A549 (cell line): ENCODE results near the gene TTC27. TPM values are rescaled to one million over a fixed set of nuclear protein-coding genes. Genes with fewer than 3 reads are reported as not detected.

Experiments
- ATAC-seq, 2 experiments: fragments of 200-7000 bp in 1 of 2; fragments of >200 bp in 1 of 2; cut with Nextera tagmentation in 1 of 2; cut with Tn5 transposase in 1 of 2; 3 replicates each; pipeline versions ENCODE4 v1.8.0 to v1.9.1; 2018 to 2020; ENCODE audit warnings: mild to moderate bottlenecking in 1 of 2, moderate library complexity in 1 of 2
- CTCF ChIA-PET: fragments of 300-600 bp; sonication (Branson Sonifier 250); formaldehyde crosslinking; extraction: SDS; loops from one replicate; lab custom pipeline; 2021; ENCODE audit warnings: antibody characterized with exemption, inconsistent platforms; lab: Yijun Ruan, JAX
- POLR2A ChIA-PET: fragments of 350-600 bp; formaldehyde crosslinking; extraction: SDS; loops from one replicate; lab custom pipeline; 2021; ENCODE audit warnings: antibody characterized with exemption, inconsistent platforms; lab: Yijun Ruan, JAX
- DNase-seq, 2 experiments: peaks; one replicate each; pipeline versions ENCODE4 v3.0.0 to v3.0.0-alpha.2; 2011 to 2016; ENCODE audit warnings: low read depth in 1 of 2, low spot score in 1 of 2
- FAIRE-seq: peaks from 2 replicates; lab custom pipeline; 2011; peaks lifted over from hg19 to GRCh38; lab: Jason Lieb, UNC
- H3K27ac ChIP-seq, 2 experiments: fragments of >200 bp; sonication (Bioruptor Twin); formaldehyde crosslinking; 3 replicates each; pipeline ENCODE4 v1.5.1; 2016 to 2017
- H3K4me1 ChIP-seq: fragments of >200 bp; sonication (Bioruptor Twin); formaldehyde crosslinking; 3 replicates; pipeline ENCODE4 v1.6.1; 2016
- H3K4me2 ChIP-seq: fragments of >200 bp; sonication (Bioruptor Twin); formaldehyde crosslinking; 3 replicates; pipeline ENCODE4 v1.6.1; 2016
- H3K4me3 ChIP-seq: fragments of >200 bp; sonication (Bioruptor Twin); formaldehyde crosslinking; 3 replicates; pipeline ENCODE4 v1.5.1; 2016
- H3K9me3 ChIP-seq: fragments of >200 bp; sonication (Bioruptor Twin); formaldehyde crosslinking; 3 replicates; pipeline ENCODE4 v1.6.1; 2016
- CBX8 ChIP-seq: fragments of 200-600 bp; sonication (generic); IDR thresholded peaks from 2 replicates; pipeline ENCODE4 v1.6.1; 2016
- CEBPB ChIP-seq, 2 experiments: fragments of >200 bp in 1 of 2; sonication (Bioruptor Twin) in 1 of 2; formaldehyde crosslinking in 1 of 2; IDR thresholded peaks; 2 replicates each; pipeline ENCODE4 v1.6.1; 2012 to 2016
- CHD2 ChIP-seq: fragments of 150-350 bp; IDR thresholded peaks from 2 replicates; pipeline ENCODE4 v1.6.1; 2014; ENCODE audit warnings: low read length; ENCODE audit not compliant: partially characterized antibody
- FOSB ChIP-seq: fragments of 250-450 bp; sonication (Bioruptor Pico); IDR thresholded peaks from 2 replicates; pipeline ENCODE4 v1.5.0; 2020; ENCODE audit warnings: mild to moderate bottlenecking, moderate library complexity
- FOSL2 ChIP-seq, 2 experiments: fragments of 450-650 bp in 1 of 2; fragments of >200 bp in 1 of 2; sonication (Bioruptor Twin) in 1 of 2; formaldehyde crosslinking; IDR thresholded peaks; 2 replicates each; pipeline versions ENCODE4 v1.5.0 to v1.6.1; 2016 to 2020; ENCODE audit warnings: mild to moderate bottlenecking in 1 of 2, moderate library complexity in 1 of 2
- FOXS1 ChIP-seq: fragments of 250-450 bp; sonication (Bioruptor Pico); IDR thresholded peaks from 2 replicates; pipeline ENCODE4 v1.5.0; 2020; ENCODE audit warnings: mild to moderate bottlenecking, moderate library complexity
- GATA3 ChIP-seq: IDR thresholded peaks from 2 replicates; pipeline ENCODE4 v1.6.1; 2012; ENCODE audit warnings: borderline replicate concordance
- HDAC2 ChIP-seq: fragments of 200-600 bp; sonication (generic); IDR thresholded peaks from 2 replicates; pipeline ENCODE4 v1.6.1; 2016
- HOXA7 ChIP-seq: fragments of 250-450 bp; sonication (Bioruptor Pico); IDR thresholded peaks from 2 replicates; pipeline ENCODE4 v1.5.0; 2020; ENCODE audit warnings: mild to moderate bottlenecking, moderate library complexity
- JUN ChIP-seq, 2 experiments: fragments of >200 bp; sonication (Bioruptor Twin); formaldehyde crosslinking; IDR thresholded peaks; 2 replicates in 1 of 2; 3 replicates in 1 of 2; pipeline ENCODE4 v1.6.1; 2016 to 2017
- KDM1A ChIP-seq: fragments of 200-600 bp; sonication (generic); IDR thresholded peaks from 2 replicates; pipeline ENCODE4 v1.6.1; 2016; ENCODE audit warnings: low read depth, mild to moderate bottlenecking
- MAFK ChIP-seq: fragments of 450-650 bp; IDR thresholded peaks from 2 replicates; pipeline ENCODE4 v1.6.1; 2014; ENCODE audit not compliant: partially characterized antibody
- MYC ChIP-seq: IDR thresholded peaks from 2 replicates; pipeline ENCODE4 v1.6.1; 2012; ENCODE audit warnings: mild to moderate bottlenecking, inconsistent platforms, low read length, improper control_type of control experiment, borderline replicate concordance
- NPAS2 ChIP-seq: fragments of 250-450 bp; sonication (Bioruptor Pico); IDR thresholded peaks from 2 replicates; pipeline ENCODE4 v1.8.0; 2022; ENCODE audit warnings: mild to moderate bottlenecking, moderate library complexity, borderline replicate concordance
- NR3C1 ChIP-seq: fragments of >200 bp; sonication (Bioruptor Twin); formaldehyde crosslinking; IDR thresholded peaks from 3 replicates; pipeline ENCODE4 v1.6.1; 2017
- PHF8 ChIP-seq: fragments of 200-600 bp; sonication (generic); IDR thresholded peaks from 2 replicates; pipeline ENCODE4 v1.6.1; 2016; ENCODE audit warnings: low read depth, mild to moderate bottlenecking, antibody characterized with exemption, moderate library complexity, borderline replicate concordance
- POLR2AphosphoS2 ChIP-seq: conservative IDR thresholded peaks from 2 replicates; pipeline ENCODE4 v1.6.1; 2012; ENCODE audit warnings: low read length, improper control_type of control experiment, inconsistent platforms
- RAD21 ChIP-seq, 2 experiments: fragments of >200 bp in 1 of 2; sonication (Bioruptor Twin) in 1 of 2; formaldehyde crosslinking in 1 of 2; IDR thresholded peaks in 1 of 2; conservative IDR thresholded peaks in 1 of 2; 2 replicates in 1 of 2; 3 replicates in 1 of 2; pipeline ENCODE4 v1.6.1; 2012 to 2018; ENCODE audit warnings: inconsistent platforms in 1 of 2
- RNF2 ChIP-seq: fragments of 200-600 bp; sonication (generic); IDR thresholded peaks from 2 replicates; pipeline ENCODE4 v1.6.1; 2016; ENCODE audit warnings: low read depth, mild to moderate bottlenecking, antibody characterized with exemption, moderate library complexity, borderline replicate concordance
- TP53 ChIP-seq: fragments of 250-450 bp; sonication (Bioruptor Pico); IDR thresholded peaks from 2 replicates; pipeline ENCODE4 v1.5.0; 2021; ENCODE audit warnings: mild to moderate bottlenecking, moderate library complexity
- ZC3H11A ChIP-seq: fragments of 450-650 bp; IDR thresholded peaks from 2 replicates; pipeline ENCODE4 v1.6.1; 2014; ENCODE audit warnings: antibody characterized with exemption, mild to moderate bottlenecking
- ZFP36 ChIP-seq: fragments of 450-650 bp; IDR thresholded peaks from 2 replicates; pipeline ENCODE4 v1.6.1; 2014; ENCODE audit warnings: borderline replicate concordance; ENCODE audit not compliant: partially characterized antibody
- ZSCAN20 ChIP-seq: fragments of 250-450 bp; sonication (Bioruptor Pico); IDR thresholded peaks from 2 replicates; pipeline ENCODE4 v1.8.0; 2022; ENCODE audit warnings: mild to moderate bottlenecking, moderate library complexity
- WGBS: methylation state at CpG from one replicate; pipeline ENCODE4 v1.1.6; 2017; ENCODE audit errors: missing lambda C conversion rate; 5-methylcytosine and 5-hydroxymethylcytosine counted together
- polyA plus RNA-seq, 4 experiments: library from polyadenylated mRNA; depleted of rRNA in 3 of 4; stranded (reverse); fragments of >200 nt; fragmentation: RNase III in 1 of 4; extraction: RNeasy Plus Mini Kit Qiagen cat#74134 plus additional on column Dnase treatment in 1 of 4; gene quantifications; 2 replicates in 3 of 4; 3 replicates in 1 of 4; pipeline ENCODE4 v1.2.3, GENCODE V29; 2011 to 2017
- TF ChIP-seq, protein P1 (sequence below): fragments of 250-450 bp; sonication (Bioruptor Pico); IDR thresholded peaks from 2 replicates; pipeline ENCODE4 v1.5.0; 2020; ENCODE audit warnings: low read depth, mild to moderate bottlenecking, moderate library complexity
- TF ChIP-seq, protein P2 (sequence below): IDR thresholded peaks from 2 replicates; pipeline ENCODE4 v1.6.1; 2012; ENCODE audit warnings: low read depth, borderline replicate concordance
- TF ChIP-seq, protein P3 (sequence below): fragments of 450-650 bp; IDR thresholded peaks from 2 replicates; pipeline ENCODE4 v1.6.1; 2014; ENCODE audit warnings: antibody characterized with exemption

TTC27 gene
- polyA plus RNA-seq, 2 of the 4 experiments (the other 2 are of a cell fraction) = 21.7 to 56.2 TPM

DNA sequence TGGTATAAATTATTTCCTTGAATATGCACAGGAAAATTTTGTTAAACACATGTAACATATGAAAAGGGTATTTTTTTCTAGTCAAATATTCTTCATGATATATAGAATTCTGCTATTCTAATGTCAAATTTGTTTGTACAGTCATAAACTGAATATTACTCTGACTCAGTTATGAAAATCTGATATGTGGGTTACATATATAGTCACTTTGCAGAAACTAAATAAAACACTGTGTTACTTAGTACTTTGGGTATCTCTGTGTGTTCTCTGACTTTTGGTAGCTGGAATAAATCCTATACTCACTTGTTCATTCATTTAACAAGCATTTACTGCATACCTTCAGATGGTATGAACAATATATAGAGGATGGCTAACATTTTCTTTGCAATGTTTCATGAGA, 159.4 kb downstream of the TTC27 start:
- Histone ChIP-seq H3K9me3 (peaks cover 4% of the 10 kb centered on the region; the same call in 1 of the 3 replicates), H3K4me3 (no peak overlapping the region), H3K4me1 (no peaks in the 10 kb centered on the region), H3K27ac (no peak overlapping the region), H3K4me2 (no peak overlapping the region)
- ATAC-seq (no peak), DNase-seq (no peak), FAIRE-seq (no peak)
- ChIA-PET POLR2A (no interaction called here), CTCF (no interaction called here)
- TF ChIP-seq, protein P1, sequence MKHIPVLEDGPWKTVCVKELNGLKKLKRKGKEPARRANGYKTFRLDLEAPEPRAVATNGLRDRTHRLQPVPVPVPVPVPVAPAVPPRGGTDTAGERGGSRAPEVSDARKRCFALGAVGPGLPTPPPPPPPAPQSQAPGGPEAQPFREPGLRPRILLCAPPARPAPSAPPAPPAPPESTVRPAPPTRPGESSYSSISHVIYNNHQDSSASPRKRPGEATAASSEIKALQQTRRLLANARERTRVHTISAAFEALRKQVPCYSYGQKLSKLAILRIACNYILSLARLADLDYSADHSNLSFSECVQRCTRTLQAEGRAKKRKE (CRISPR knock-in tag) = no peak
- no peak for TF ChIP-seq TP53 (CRISPR knock-in tag)
- TF ChIP-seq FOSL2 (IDR thresholded peaks at IDR 0.05) = no peak
- no peak for TF ChIP-seq FOSL2 (CRISPR knock-in tag; IDR thresholded peaks at IDR 0.05)
- TF ChIP-seq CHD2 = no peak
- TF ChIP-seq, protein P2, sequence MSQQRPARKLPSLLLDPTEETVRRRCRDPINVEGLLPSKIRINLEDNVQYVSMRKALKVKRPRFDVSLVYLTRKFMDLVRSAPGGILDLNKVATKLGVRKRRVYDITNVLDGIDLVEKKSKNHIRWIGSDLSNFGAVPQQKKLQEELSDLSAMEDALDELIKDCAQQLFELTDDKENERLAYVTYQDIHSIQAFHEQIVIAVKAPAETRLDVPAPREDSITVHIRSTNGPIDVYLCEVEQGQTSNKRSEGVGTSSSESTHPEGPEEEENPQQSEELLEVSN = no peak
- no peak for TF ChIP-seq NPAS2 (CRISPR knock-in tag)
- TF ChIP-seq, protein P3, sequence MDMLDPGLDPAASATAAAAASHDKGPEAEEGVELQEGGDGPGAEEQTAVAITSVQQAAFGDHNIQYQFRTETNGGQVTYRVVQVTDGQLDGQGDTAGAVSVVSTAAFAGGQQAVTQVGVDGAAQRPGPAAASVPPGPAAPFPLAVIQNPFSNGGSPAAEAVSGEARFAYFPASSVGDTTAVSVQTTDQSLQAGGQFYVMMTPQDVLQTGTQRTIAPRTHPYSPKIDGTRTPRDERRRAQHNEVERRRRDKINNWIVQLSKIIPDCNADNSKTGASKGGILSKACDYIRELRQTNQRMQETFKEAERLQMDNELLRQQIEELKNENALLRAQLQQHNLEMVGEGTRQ = no peak
- no peak for TF ChIP-seq FOSB (CRISPR knock-in tag)
- TF ChIP-seq HDAC2 = no peak
- TF ChIP-seq ZFP36 = no peak
- no peak for TF ChIP-seq HOXA7 (CRISPR knock-in tag)
- no peak for TF ChIP-seq NR3C1

DNA sequence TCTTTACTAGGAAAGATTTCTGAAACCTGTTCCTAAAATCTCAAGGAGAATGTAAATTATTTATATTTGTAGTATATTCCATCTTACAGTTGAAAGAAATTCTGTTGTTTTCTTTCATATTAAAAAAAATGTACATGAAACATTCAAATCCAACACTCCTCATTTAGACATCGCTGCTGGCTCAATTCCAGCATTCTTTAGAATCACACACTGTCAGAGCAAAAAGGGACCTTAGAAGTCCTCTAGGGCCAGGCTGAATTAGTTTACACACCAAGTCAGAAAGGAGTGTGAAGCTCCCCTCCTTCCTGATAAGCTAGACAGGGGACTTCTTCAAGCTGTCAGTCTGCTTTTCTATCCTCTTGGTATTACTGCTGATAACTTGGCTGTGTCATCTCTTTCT, 160.3 kb downstream of the TTC27 start:
- Histone ChIP-seq H3K4me2 (no peak overlapping the region), H3K9me3 (0 out of 3 replicates have a peak, but pooled peaks cover 4% of the 10 kb centered on the region), H3K4me3 (no peak overlapping the region), H3K27ac (no peak overlapping the region), H3K4me1 (no peaks in the 10 kb centered on the region)
- TF ChIP-seq POLR2AphosphoS2 (no peak), FOSB (CRISPR knock-in tag) (no peak), MAFK (no peak), FOXS1 (CRISPR knock-in tag) (no peak)
- POLR2A ChIA-PET = no interaction called here
- WGBS = 91% methylated on average over 1 of the region's 1 CpG
- no peak for ATAC-seq
- no peak for DNase-seq
- no peak for FAIRE-seq
- CTCF ChIA-PET = interaction anchor here (1.3 kb wide), 1 partner anchor 16 kb away, joined by 3 read pairs; no protein-coding TSS in a partner anchor

DNA sequence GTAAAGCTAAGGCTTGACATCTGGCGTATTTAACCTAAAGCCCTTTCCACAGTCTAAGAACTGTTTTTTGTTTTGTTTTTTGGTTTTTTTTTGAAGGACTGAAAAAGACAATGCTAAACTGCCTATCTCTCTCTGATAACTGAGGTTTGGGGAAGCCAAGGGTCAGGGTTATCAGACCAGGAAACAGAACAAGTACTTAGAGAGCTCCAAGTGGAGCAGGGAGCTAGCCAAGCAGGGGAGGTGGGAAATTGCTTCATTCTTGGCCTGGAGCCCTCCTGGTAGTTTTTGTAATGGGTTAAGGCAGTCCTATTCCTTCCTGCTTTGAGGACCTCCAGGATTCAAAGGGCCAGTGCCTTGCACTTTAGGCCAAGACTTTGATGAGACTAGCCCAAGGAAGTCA, 164.6 kb downstream of the TTC27 start:
- ATAC-seq = no peak
- CTCF ChIA-PET = interaction anchor here (0.9 to 1.9 kb wide), 2 partner anchors 10 to 45 kb away, joined by 3 to 5 read pairs; no protein-coding TSS in a partner anchor
- POLR2A ChIA-PET = no interaction called here

DNA sequence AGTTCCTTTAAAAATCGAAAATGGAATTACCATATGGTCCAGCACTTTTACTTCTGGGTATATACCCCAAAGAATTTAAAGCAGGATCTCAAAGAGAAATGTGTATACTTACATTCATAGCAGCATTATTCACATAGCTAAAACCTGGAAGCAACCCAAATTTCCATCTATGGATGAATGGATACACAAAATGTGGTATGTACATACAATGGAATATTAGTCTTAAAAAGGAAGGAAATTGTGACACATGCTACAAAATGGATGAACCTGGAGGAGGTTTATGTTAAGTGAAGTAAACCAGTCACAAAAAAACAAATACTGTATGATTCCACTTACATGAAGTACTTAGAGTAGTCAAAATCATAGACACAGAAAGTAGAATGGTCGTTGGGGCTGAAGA, 171.0 kb downstream of the TTC27 start:
- ATAC-seq (no peak), FAIRE-seq (no peak), DNase-seq (no peak)
- no peak overlapping the region for H3K4me3 ChIP-seq
- H3K9me3 ChIP-seq = no peaks in the 10 kb centered on the region
- ChIA-PET CTCF (no interaction called here), POLR2A (interaction anchor here (0.8 kb wide), 1 partner anchor 221 kb away, joined by 3 read pairs; no protein-coding TSS in a partner anchor)
- H3K4me1 ChIP-seq = no peaks in the 10 kb centered on the region
- WGBS = 83% methylated on average over 2 of the region's 2 CpGs
- H3K4me2 ChIP-seq = no peak overlapping the region
- H3K27ac ChIP-seq = no peak overlapping the region
- TF ChIP-seq, protein P1 (CRISPR knock-in tag) = no peak
- TF ChIP-seq JUN (IDR thresholded peaks at IDR 0.05) = no peak
- TF ChIP-seq CBX8 = no peak
- no peak for TF ChIP-seq FOSL2 (IDR thresholded peaks at IDR 0.05)
- no peak for TF ChIP-seq FOSL2 (CRISPR knock-in tag; IDR thresholded peaks at IDR 0.05)
- TF ChIP-seq RNF2 = no peak
- no peak for TF ChIP-seq RAD21 (conservative IDR thresholded peaks at IDR 0.05 in 1 of 2, IDR thresholded peaks at IDR 0.05 in 1 of 2)
- TF ChIP-seq GATA3 = no peak
- TF ChIP-seq CEBPB (IDR thresholded peaks at IDR 0.05) = no peak
- no peak for TF ChIP-seq HDAC2
- TF ChIP-seq MYC = no peak
- TF ChIP-seq PHF8 = no peak
- no peak for TF ChIP-seq ZC3H11A
- TF ChIP-seq KDM1A = no peak
- no peak for TF ChIP-seq NR3C1

More for the DNA sequence above, 164.6 kb downstream of the TTC27 start:
- no peak overlapping the region for H3K4me2 ChIP-seq
- no peak for TF ChIP-seq FOSB (CRISPR knock-in tag)
- TF ChIP-seq ZSCAN20 (CRISPR knock-in tag) = no peak
- DNase-seq = no peak
- no peak overlapping the region for H3K4me3 ChIP-seq
- no peak overlapping the region for H3K27ac ChIP-seq
- 92% methylated on average over 1 of the region's 1 CpG for WGBS
- H3K9me3 ChIP-seq = 0 out of 3 replicates have a peak, but pooled peaks cover 4% of the 10 kb centered on the region
- H3K4me1 ChIP-seq = no peaks in the 10 kb centered on the region
- FAIRE-seq = no peak
